ENCODE results near the gene DMBT1.
"Not testable (repeated sequence)": the region's sequence is repeated elsewhere in the genome, so short reads cannot be mapped to it uniquely, and the experiment has no call there.

The DMBT1 gene

DNA sequence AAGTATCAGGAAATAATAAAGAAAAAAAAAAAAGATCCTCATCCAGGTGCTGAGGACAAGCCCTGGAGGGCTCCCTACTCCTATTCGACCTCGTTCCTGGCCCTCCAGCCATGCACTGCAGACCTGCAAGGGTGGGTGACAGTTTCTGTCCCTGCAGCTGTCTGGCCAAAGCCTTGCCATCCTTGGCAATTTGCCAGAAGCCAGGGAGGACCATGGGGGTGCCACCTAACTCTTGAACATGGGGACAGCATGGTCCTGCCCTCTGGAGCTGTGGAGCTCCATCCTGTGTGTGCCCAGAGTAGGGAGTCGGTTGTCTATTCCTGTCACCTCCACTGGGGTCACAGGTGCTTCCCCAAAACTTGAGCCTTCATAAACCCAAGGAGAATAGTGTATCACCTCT lies 27.8 kb downstream of the DMBT1 start:
- no peak for FAIRE-seq

DNA sequence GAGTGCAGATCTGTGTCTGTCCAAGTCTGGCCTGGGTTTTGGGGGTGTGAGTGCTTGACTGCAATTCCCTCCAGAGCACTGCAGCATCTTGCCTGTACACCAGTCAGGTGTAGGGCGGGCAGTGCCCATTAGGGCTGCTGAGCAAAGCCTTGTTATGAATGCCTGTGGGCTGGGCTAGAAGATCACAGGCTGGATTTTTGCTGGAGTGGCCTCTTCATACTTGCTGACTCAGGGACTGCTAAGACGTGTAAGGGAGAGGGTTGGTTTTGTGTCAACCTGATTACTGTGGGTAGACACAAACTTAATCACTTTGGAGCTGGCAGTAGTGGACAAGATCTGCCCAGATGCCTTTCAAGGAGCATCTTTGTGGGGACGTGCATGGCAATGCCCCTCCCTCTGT lies 29.6 kb downstream of the DMBT1 start:
- FAIRE-seq: no peak

DNA sequence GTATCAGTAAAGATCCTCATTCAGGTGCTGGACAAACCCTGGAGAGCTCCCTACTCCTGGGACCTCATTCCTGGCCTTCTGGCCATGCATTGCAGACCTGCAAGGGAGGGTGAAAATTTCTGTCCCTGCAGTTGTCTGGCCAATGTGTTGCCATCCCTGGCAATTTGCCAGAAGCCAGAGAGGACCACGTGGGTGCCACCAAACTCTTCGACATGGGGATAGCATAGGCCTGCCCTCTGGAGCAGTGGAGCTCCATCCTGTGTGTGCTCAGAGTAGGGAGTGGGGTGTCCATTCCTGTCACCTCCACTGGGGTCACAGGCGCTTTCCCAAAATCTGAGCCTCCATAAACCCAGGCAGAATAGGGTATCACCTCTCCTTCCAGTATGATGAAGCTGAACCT lies 31.2 kb downstream of the DMBT1 start:
- FAIRE-seq: no peak

DNA sequence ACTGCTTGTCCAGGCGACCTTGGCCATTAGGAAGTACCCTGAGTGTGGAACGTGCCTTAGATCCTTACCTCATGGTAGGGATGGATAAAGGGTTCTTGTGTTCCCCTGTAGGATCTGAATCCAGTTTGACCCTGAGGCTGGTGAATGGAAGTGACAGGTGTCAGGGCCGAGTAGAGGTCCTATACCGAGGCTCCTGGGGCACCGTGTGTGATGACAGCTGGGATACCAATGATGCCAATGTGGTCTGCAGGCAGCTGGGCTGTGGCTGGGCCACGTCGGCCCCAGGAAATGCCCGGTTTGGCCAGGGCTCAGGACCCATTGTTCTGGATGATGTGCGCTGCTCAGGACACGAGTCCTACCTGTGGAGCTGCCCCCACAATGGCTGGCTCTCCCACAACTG lies 31.6 kb downstream of the DMBT1 start:
- FAIRE-seq: no peak

GRCh38 chr10:122617476-122618270 lies 57.1 kb downstream of the DMBT1 start:
- FAIRE-seq: no peak

- FAIRE-seq: no peak
Measured at GRCh38 chr10:122618461-122619165, 58.1 kb downstream of the DMBT1 start.

- FAIRE-seq: not testable (repeated sequence)
Measured at GRCh38 chr10:122620961-122621360, 60.4 kb downstream of the DMBT1 start.

GRCh38 chr10:122624546-122624945 lies 64.0 kb downstream of the DMBT1 start:
- no peak for FAIRE-seq

GRCh38 chr10:122630526-122630925 lies 70.0 kb downstream of the DMBT1 start:
- FAIRE-seq: no peak

DNA sequence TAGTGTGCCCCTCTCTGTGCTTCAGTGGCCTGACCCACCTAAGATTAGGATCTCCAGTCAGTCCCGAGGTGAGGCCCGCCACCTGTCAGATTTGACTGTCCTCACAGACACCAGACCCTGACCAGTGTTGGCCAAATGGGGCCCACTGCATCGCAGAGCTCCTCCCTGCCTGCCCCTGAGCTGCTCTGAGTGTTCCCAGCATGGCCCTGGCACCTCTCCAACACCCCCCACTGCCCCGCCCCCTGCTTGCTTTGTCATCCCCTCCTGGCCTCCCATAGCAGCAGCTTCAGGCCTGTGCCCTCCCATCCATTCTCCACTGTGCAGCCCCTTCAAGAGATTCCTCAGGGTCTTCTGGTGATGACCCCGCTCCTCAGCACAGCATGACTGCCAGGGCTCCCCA lies 71.5 kb downstream of the DMBT1 start:
- no peak for FAIRE-seq

- no peak for FAIRE-seq
Measured at GRCh38 chr10:122632576-122632975, 72.0 kb downstream of the DMBT1 start.

- FAIRE-seq: no peak
Measured at GRCh38 chr10:122636953-122637352, 76.4 kb downstream of the DMBT1 start.

DNA sequence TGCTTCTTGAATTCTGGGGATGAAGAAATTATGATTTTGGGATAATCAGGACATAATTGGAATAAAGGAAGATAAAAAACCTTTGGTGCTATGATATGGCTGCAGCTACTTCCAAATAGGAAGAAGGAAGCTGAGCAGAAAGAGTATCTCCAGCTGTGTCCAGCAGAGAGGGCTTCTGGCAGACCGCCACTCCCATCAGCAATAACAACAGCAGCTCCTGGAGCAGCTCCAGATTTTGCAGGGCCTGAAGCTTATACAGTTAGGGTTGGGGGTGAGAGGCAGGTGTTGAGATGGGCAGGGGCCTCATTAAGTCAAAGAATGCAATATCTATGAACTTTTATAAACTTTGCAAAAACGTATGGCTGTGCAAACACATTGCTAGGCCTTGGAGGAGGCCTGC lies 76.8 kb downstream of the DMBT1 start:
- no peak for FAIRE-seq

- FAIRE-seq: no peak
Measured at GRCh38 chr10:122638106-122638505, 77.6 kb downstream of the DMBT1 start.

DNA sequence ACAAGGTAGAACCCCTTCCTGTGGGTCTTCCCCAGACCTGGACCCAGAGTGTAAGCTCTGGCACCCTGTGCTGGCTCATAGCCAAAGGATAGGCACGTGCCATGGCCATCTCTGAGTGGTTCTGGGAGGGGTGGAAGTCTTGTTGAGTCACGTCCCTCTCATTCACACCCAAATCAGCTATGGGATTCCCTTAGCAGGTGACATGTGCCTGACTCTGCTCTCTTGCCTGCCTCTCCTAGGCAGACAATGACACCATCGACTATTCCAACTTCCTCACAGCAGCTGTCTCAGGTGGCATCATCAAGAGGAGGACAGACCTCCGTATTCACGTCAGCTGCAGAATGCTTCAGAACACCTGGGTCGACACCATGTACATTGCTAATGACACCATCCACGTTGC lies 79.2 kb downstream of the DMBT1 start:
- no peak for FAIRE-seq

DNA sequence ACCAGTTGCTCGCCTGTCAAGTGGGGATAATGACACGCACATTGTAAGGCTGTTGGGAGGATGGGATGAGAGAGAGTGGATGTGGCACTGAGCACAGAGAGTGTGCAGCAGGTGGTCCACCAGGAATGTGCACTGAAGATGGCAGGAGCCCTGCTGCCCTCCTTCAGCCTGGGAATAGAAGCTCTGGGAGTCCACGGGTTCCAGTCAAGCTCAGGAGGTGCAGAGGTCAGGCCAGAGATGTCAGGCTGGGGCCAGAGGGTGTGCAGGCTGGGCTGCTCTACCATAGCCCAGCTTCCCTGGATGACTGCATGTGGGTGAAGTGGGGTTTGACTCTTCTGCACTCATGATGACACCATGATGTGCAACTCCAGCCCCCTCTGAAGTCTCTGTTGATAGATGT lies 80.4 kb downstream of the DMBT1 start:
- no peak for FAIRE-seq

DNA sequence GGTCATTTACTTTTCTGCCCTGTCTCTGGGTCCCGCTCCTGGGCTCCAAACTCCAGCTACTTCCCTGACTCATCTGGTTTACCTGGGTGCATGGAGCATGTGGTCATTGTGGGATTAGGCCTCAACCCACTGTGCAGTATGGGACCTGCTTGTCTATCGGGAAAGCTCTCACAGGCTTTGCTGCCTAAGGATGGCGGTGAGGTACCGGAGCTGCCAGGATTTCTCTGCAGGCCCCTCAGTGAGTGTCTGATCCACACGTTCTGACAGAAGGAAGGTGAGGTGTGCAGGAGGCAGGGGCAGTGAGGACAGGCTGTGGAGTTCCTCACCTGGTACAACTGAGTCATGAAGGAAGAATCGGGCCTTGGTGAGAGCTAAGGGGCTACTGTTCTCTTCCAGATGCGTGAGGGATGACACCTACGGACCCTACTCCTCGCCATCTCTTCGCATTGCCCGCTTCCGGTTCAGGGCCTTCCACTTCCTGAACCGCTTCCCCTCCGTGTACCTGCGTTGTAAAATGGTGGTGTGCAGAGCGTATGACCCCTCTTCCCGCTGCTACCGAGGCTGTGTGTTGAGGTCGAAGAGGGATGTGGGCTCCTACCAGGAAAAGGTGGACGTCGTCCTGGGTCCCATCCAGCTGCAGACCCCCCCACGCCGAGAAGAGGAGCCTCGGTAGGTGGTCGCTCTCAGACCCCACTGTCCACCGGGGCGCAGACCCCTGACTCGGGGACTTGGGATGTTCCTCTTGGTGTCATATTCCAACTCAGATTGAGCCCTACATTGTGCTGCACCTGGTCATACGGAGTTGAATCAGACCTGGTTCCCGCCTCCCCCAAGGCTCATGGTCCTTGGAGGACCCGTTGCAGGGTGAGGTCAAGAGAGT lies 82.4 kb downstream of the DMBT1 start:
- no peak for FAIRE-seq

- FAIRE-seq: no peak
Measured at GRCh38 chr10:122643931-122644534, 83.5 kb downstream of the DMBT1 start.

DNA sequence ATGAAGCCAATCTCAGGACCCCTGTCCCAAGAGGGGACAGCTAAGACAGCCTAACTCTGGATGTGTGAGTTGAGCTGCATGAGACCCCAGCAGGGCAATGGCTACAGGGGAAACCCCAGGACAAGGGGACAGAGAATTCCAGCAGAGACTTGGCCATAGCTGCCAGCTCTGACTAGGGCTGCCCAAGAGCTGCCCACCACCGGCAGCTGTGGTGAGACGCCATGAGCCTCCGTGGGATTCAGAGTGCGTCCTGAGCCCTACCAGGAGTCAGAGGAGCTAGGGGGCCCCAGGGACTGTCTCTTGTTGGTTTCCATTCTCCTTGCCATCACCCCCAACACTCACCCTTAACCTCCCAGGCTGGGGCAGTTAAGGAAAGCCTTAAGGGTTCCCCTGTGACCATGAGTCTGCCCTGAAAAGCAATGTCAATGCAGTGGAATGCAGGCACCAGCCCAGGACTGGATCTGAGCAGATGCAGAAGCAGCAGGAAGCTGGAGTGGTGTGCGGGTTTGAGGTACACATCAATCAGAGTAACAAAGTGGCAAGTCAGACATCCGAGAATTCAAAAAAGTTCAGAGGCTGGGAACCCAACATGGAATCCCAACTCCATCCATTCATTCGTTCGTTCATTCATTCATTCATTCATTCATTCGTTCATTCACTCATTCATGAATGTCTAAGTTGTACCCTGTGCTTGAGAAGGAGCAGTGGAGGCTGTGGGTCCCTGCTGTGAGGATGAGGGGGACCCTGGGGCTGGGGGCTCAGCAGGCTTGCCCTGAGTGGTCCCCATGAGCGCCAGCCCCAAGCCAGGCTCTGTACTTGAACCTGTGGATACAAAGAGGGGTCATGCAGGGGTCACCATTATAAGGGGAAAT lies 86.2 kb downstream of the DMBT1 start:
- FAIRE-seq: no peak

GRCh38 chr10:122647383-122647968 lies 86.9 kb downstream of the DMBT1 start:
- no peak for FAIRE-seq

GRCh38 chr10:122648599-122649428 lies 88.3 kb downstream of the DMBT1 start:
- no peak for FAIRE-seq
